Neural progenitor cell (in vitro differentiated cells): ENCODE measurements around the gene SLX4IP.
"Not testable (repeated sequence)": the region's sequence is repeated elsewhere in the genome, so short reads cannot be mapped to it uniquely, and the experiment has no call there.

Experiments used
- CTCF ChIP-seq: fragments of 200-600 bp; sonication (generic); IDR thresholded peaks from 2 replicates; pipeline ENCODE4 v1.5.1; 2017; ENCODE audit warnings: antibody characterized with exemption, mild to moderate bottlenecking
- EZH2 ChIP-seq: fragments of 200-600 bp; sonication (generic); IDR thresholded peaks from 2 replicates; pipeline ENCODE4 v1.6.1; 2017; ENCODE audit warnings: antibody characterized with exemption, mild to moderate bottlenecking, moderate library complexity
- EZH2phosphoT487 ChIP-seq: fragments of 200-600 bp; sonication (generic); IDR thresholded peaks from 2 replicates; pipeline ENCODE4 v1.6.1; 2017; ENCODE audit warnings: antibody characterized with exemption

GRCh38 chr20:10417218-10417617, 17.9 kb upstream of the SLX4IP start:
- TF ChIP-seq CTCF, EZH2phosphoT487, EZH2: not testable (repeated sequence)
